Ishikawa (cell line): ENCODE results near the gene CDT1.
A peak's percentile ranks its signal among the peaks of the same experiment; 100 is the strongest.

Experiments
- CEBPB ChIP-seq: IDR thresholded peaks from 2 replicates; pipeline ENCODE4 v1.6.1; 2012
- CREB1 ChIP-seq: IDR thresholded peaks from 2 replicates; pipeline ENCODE4 v1.6.1; 2012; ENCODE audit warnings: low read depth
- EGR1 ChIP-seq: IDR thresholded peaks from 2 replicates; pipeline ENCODE4 v1.6.1; 2012
- EP300 ChIP-seq: IDR thresholded peaks from 2 replicates; pipeline ENCODE4 v1.6.1; 2012; ENCODE audit warnings: borderline replicate concordance
- FOXM1 ChIP-seq: IDR thresholded peaks from 2 replicates; pipeline ENCODE4 v1.6.1; 2012; ENCODE audit warnings: low read depth, borderline replicate concordance
- NFIC ChIP-seq: IDR thresholded peaks from 2 replicates; pipeline ENCODE4 v1.6.1; 2012
- RAD21 ChIP-seq: IDR thresholded peaks from 2 replicates; pipeline ENCODE4 v1.6.1; 2012; ENCODE audit warnings: low read depth
- TAF1 ChIP-seq: IDR thresholded peaks from 2 replicates; pipeline ENCODE4 v1.6.1; 2012; ENCODE audit warnings: low read depth, mild to moderate bottlenecking
- TCF12 ChIP-seq: IDR thresholded peaks from 2 replicates; pipeline ENCODE4 v1.6.1; 2012; ENCODE audit warnings: low read depth
- TEAD4 ChIP-seq: IDR thresholded peaks from 2 replicates; pipeline ENCODE4 v1.6.1; 2012
- YY1 ChIP-seq: IDR thresholded peaks from 2 replicates; pipeline ENCODE4 v1.6.1; 2012; ENCODE audit warnings: low read depth
- ZBTB7A ChIP-seq: IDR thresholded peaks from 2 replicates; pipeline ENCODE4 v1.6.1; 2012; ENCODE audit warnings: low read depth
- TF ChIP-seq, protein P1 (sequence below): IDR thresholded peaks from 2 replicates; pipeline ENCODE4 v1.6.1; 2012; ENCODE audit warnings: low read depth, mild to moderate bottlenecking
- TF ChIP-seq, protein P2 (sequence below): IDR thresholded peaks from 2 replicates; pipeline ENCODE4 v1.6.1; 2012
- TF ChIP-seq, protein P3 (sequence below): IDR thresholded peaks from 2 replicates; pipeline ENCODE4 v1.6.1; 2012

CDT1 gene

DNA sequence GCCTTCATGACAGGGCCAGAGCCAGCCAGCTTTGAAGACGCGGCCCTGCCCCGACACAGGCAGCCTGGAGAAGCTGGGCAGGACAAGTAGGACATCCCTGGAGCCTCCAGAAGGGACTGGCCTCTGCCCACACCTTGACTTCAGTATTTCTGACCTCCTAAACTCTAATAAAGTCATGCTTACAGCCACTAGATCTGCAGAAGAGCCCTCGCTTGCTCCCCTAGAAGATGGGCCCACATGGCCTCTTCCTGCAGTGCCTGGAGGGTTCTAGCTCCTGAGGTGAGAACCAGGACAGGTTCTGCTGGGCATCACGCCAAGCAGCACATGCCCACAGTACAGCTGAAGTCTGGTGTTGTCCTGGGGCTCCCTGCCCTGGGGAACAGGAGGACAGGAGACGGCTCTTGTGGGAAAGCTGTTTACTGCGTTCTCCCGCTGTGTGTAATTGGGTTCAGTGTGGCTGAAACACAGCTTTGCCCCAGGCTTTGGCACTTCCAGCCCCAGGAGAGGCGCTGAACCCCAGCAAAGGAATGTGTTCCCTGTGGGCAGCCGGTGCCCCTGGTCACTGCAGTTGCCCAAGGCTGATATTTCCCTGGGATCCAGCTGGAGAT, 5.6 kb downstream of the CDT1 start:
- TF ChIP-seq TEAD4 (no peak), CEBPB (no peak), ZBTB7A (no peak), NFIC (peak; percentile 40)

DNA sequence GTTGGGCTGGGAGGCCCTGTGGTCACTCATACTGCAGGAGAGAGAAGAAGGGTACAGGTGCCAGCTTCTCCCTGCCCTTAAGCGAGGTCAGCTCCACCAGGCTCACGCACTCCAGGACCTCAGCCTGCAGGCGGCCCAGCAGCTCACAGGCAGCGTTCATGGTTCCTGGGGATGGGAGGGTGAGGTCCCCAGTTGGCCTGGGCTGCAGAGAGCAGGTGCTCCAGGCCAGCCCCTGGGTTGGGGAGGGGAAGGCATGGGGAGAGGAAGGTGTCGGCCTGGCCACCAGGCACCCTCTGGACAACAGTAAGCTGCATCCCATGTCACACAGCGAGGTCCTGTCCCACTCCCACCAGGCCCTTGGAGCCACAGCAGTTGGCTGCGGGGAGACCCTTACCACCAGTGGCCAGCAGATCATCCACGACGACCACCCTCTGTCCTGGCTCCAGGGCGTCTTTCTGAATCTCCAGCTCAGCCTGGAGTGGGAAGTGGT, 6.1 kb downstream of the CDT1 start:
- TF ChIP-seq, protein P1, sequence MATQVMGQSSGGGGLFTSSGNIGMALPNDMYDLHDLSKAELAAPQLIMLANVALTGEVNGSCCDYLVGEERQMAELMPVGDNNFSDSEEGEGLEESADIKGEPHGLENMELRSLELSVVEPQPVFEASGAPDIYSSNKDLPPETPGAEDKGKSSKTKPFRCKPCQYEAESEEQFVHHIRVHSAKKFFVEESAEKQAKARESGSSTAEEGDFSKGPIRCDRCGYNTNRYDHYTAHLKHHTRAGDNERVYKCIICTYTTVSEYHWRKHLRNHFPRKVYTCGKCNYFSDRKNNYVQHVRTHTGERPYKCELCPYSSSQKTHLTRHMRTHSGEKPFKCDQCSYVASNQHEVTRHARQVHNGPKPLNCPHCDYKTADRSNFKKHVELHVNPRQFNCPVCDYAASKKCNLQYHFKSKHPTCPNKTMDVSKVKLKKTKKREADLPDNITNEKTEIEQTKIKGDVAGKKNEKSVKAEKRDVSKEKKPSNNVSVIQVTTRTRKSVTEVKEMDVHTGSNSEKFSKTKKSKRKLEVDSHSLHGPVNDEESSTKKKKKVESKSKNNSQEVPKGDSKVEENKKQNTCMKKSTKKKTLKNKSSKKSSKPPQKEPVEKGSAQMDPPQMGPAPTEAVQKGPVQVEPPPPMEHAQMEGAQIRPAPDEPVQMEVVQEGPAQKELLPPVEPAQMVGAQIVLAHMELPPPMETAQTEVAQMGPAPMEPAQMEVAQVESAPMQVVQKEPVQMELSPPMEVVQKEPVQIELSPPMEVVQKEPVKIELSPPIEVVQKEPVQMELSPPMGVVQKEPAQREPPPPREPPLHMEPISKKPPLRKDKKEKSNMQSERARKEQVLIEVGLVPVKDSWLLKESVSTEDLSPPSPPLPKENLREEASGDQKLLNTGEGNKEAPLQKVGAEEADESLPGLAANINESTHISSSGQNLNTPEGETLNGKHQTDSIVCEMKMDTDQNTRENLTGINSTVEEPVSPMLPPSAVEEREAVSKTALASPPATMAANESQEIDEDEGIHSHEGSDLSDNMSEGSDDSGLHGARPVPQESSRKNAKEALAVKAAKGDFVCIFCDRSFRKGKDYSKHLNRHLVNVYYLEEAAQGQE = no peak
- TF ChIP-seq RAD21 (no peak), TEAD4 (no peak), CREB1 (no peak), ZBTB7A (no peak), YY1 (no peak), EP300 (no peak), TAF1 (no peak), NFIC (no peak), FOXM1 (no peak), CEBPB (no peak), EGR1 (no peak)
- TF ChIP-seq, protein P2, sequence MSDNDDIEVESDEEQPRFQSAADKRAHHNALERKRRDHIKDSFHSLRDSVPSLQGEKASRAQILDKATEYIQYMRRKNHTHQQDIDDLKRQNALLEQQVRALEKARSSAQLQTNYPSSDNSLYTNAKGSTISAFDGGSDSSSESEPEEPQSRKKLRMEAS = no peak
- TF ChIP-seq, protein P3, sequence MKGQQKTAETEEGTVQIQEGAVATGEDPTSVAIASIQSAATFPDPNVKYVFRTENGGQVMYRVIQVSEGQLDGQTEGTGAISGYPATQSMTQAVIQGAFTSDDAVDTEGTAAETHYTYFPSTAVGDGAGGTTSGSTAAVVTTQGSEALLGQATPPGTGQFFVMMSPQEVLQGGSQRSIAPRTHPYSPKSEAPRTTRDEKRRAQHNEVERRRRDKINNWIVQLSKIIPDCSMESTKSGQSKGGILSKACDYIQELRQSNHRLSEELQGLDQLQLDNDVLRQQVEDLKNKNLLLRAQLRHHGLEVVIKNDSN = no peak

DNA sequence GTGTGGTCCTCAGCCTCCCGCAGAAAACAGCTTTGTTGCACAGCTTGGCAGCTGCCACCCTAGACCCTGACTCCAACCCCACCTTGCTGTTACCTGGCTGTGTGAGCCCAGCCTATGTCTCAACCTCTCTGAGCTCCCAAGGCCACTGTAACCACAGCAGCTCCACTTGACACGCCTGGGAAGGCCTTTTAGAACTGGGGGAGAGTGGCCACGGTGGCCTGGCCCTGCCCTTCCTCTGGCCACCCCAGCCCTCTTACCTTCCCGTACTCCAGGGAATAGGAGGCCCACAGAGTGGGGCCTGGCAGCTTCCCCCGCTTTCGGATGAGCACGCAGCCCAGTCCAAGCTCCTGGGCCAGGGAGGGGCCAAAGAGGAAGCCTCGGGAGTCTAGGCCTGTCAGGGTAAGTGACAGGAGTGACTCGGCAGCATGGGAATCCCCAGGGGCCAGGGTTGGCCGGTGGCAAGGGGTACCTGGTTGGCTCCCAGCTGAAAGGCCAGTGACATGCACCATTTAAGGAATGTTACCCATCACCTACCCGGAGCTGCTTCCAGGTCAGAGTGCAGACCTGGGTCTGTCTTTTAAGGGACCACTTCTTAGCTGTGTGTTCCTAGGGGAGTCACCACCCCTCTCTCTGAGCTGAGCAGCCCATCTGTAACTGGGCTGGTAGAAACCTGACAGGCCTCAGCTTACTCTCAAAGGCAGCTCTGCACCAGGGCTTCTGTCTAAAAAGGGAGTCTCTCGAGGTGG, 6.8 kb downstream of the CDT1 start:
- TF ChIP-seq, protein P1 = no peak
- TF ChIP-seq TAF1 (no peak), CREB1 (no peak), YY1 (no peak), EGR1 (no peak), EP300 (no peak), RAD21 (no peak), TCF12 (no peak), FOXM1 (no peak), TEAD4 (no peak), NFIC (no peak), CEBPB (no peak), ZBTB7A (no peak)
- TF ChIP-seq, protein P2 = no peak
- TF ChIP-seq, protein P3 = no peak

DNA sequence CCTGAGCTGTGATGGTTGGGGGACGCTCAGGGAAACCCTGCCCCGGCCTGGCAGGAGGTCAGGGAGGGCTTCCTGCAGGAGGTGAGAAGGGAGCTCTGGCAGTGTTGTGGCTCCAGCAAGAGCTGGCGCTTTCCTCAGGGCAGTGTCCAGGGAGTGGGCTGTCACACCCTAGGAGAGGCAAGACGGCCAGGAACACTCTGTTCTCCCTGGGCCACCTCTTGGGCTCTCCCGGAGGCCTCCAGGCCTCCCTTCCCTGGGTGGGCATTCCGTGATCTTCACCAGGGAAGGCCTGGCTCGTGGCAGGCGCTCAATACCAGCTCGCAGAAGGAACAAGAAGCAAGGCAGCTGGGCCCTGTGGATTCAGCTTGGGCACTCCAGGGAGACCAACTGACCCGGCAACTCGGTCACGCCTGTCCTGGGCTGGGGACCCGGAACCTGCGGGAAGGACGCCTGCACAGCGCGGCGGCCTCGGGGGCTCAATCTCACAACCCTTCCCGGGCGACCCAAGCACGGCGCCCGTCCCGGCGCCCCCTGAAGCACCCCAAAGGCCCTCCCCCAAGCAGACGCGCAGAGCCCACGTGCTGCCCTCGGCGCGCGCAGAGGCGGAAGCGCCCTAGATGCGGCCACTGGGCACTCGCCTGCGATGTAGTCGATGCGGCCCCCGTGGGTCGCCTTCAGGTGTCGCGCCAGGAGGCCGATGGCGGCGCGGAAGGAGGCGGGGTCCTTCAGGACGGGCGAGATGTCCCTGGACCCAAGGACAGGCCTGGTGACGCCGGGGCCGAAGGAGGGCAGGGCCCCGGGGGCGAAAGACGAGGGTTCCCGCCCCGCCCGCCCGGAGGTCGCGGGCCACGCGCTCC, 7.6 kb downstream of the CDT1 start:
- TF ChIP-seq EGR1 (no peak; the same call in 1 of the 2 replicates), ZBTB7A (no peak), CREB1 (peak; percentile 62; the same call in 1 of the 2 replicates), TEAD4 (no peak; the same call in 1 of the 2 replicates), FOXM1 (no peak), NFIC (no peak; the same call in 1 of the 2 replicates), TAF1 (peak; percentile 43; the same call in 1 of the 2 replicates), RAD21 (no peak), YY1 (no peak)
- TF ChIP-seq, protein P1 = no peak
- TF ChIP-seq, protein P2 = peak; percentile 93
- TF ChIP-seq, protein P3 = peak; percentile 98
